HG03039 (cell line): ENCODE measurements around the gene ZNF425.
"Not testable (repeated sequence)": the region's sequence is repeated elsewhere in the genome, so short reads cannot be mapped to it uniquely, and the experiment has no call there.

ENCODE experiments used
- ATAC-seq: cut with Tn5 transposase; IDR thresholded peaks from one replicate; pipeline ENCODE4 v1.9.1; 2021; ENCODE audit warnings: mild to moderate bottlenecking, moderate library complexity; ENCODE audit not compliant: unreplicated experiment

Gene ZNF425

DNA sequence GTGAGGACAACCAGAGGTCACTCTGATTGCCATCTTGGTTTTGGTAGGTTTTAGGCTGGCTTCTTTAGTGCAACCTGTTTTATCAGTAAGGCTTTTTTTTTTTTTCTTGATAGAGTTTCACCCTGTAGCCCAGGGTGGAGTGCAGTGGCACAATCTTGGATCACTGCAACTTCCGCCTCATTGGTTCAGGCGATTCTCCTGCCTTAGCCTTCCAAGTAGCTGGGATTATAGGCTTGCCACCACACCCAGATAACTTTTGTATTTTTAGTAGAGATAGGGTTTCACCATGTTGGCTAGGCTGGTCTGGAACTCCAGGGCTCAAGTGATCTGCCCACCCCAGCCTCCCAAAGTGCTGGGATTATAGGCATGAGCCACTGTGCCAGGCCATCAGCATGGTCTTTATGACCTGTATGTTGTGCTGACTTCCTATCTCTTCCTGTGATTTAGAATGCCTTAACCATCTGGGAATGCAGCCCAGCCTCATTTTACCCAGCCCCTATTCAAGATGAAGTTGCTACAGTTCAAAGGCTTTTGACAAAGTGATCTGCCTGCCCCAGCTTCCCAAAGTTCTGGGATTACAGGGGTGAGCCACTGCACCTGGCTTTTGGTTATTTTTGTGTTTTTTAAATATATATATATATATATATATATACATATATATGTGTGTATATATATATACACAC lies 7.0 kb upstream of the ZNF425 start:
- no peak for ATAC-seq

DNA sequence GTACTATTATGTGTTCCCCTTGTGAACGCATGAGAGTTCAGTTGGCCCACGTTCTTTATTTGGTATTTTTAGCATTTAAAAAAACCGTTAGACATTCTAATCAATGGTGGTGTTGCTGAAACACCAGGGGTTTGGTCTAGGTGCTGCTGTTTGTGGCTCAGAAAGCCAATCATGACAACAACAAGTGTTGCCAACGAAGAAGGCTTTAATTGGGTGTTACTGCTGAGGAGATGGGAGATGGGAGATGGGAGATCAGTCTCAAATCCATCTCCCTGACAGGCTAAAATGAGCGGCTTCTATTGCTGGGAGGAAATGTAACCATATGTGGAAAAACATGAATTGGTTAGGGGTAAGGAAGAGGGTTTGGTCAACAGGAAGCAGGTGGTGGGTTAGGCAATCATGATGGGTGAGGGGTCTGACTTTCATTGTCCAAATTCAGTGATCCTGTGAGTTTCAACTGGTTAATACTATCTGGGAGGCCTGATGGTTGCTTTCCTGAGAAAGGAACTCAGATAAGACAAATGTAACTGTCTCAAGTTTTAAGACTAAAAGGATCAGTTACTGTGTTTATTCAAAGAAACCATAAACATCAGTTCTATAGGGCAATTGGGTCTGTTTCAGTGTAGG lies 4.6 kb upstream of the ZNF425 start:
- no peak for ATAC-seq

DNA sequence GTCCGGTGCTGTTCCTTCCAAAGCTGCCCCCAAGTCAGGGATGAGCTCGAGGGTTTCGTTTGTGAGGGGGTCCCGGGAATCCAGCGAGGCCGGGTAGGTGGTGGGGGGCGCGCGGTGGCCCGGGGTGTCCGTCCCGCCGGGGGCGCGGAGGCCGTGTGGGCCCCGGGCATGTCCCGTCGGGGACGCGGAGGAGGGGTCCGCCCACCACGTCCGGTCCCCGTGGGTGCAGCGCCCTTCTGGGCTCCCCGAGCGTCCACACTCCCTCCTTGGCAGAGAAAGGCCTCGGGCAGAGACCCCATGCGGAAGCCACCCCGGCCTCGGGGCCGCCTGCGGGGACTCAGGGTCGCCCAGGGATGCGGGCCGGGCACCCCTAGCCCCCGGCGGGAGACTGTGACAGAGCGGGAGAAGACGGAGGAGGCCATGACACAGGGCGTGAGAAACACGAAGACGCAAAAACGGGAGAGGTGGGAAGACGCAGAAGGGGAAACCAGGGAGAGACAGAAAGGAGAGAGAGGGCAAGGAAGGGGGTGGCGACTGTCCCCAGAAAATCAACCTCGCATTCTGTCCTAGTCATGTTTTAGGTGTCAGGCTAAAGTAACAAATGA lies 640 bp upstream of the ZNF425 start:
- peak; percentile 39 for ATAC-seq

DNA sequence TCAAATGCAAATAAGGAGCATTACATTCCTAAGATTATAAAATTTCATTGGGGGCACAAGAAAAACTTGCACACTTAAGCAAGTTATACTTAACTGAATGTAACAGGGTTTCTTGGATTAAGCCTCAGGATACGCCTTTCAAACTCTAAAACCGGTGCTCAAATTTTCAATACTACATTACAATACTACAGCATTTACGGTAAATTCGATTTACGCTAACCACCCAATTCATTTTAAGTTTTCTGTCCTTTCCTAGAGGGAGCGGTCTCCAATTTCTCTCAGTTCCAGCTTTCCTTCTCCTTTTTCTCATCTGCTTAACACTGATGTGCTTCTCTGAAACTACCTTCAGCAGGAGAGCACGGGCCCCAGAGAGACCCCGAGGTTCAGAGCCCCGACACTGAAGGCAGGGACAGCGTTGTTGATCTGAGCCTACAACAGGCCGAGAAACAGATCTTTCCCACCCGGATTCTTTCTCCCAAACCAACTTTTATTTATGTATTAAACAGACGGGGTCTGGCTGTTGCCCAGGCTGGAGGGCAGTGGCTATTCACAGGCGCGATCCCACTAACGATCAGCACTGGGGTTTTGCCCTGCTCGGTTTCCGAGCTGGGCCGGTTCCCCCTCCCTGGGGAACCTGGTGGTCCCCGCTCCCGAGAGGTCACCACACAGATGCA lies 798 bp downstream of the ZNF425 start:
- ATAC-seq: no peak

DNA sequence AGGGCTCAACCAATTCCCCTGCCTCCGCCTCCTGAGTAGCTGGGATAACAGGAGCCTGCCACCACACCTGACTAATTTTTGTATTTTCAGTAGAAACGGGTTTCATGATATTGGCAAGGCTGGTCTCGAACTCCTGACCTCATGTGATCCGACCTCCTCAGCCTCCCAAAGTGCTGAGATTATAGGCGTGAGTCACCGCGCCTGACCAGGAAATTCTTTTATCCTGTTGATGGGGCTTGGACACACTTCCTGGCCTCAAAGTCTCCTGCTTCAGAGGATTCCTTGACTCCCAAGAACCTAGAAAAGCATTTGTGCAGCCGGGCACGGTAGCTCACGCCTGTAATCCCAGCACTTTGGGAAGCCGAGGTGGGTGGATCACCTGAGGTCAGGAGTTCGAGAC lies 16.2 kb downstream of the ZNF425 start:
- no peak for ATAC-seq

- no peak for ATAC-seq
Measured at GRCh38 chr7:149104749-149105148, 21.4 kb downstream of the ZNF425 start.

- no peak for ATAC-seq
Measured at GRCh38 chr7:149104214-149104613, 21.9 kb downstream of the ZNF425 start.

- no peak for ATAC-seq
Measured at GRCh38 chr7:149103424-149103823, 22.7 kb downstream of the ZNF425 start.

DNA sequence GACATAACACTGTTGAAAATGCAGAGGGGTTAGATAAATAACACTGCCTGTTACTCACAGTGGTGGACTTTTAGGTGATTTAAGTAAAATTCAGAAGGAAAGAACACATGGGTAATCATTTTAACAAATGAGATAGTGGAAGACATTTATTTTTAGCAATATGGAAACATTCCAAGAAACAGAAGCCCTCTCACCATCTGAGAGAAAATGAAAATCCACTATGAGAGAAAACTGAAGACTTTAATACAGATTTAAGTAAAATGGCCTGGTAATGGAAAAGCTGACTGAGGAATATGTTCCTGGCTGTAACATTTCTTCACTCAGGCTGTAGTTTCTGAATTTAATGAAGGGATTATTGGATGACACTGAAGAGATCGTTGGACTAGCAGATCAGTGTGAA lies 23.5 kb downstream of the ZNF425 start:
- ATAC-seq: no peak

DNA sequence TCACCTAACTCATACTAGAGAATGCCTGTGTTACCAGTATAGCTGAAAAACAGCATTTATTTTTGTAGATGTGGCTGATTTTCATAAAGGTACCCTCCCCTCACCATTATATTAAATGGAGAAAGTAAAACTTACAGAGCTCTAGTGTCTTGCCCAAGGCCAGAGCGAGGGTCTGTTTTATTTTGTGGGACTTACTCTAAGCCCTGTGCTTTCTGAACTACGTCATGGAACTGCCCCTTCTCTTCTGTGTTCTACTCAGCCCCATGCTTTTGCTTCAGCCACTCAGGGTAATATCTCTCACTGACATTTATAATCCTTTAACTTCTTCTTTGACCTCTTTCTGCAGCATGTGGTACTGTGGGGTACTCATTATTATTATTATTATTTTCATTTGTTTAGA lies 25.3 kb downstream of the ZNF425 start:
- no peak for ATAC-seq

- ATAC-seq: no peak
Measured at GRCh38 chr7:149099058-149099457, 27.1 kb downstream of the ZNF425 start.

DNA sequence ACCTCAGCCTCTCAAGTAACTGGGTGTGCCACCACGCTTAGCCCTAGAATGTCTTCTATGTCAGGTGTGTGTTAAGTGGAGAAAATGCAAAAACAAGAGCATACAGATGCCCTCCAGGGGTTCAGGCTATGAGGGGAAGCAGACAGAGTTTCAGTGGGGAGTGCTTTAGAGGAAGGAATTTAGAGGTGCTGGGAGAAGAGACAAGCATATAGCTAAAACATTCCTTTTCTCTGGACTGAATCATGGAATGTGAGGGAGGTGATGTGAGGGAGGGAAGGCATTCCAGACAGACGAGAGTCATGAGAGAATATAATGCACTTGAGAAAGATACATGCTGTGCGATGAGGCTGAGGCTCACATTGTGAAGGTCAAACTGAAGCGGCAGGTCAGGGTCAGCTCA lies 29.0 kb downstream of the ZNF425 start:
- ATAC-seq: no peak

DNA sequence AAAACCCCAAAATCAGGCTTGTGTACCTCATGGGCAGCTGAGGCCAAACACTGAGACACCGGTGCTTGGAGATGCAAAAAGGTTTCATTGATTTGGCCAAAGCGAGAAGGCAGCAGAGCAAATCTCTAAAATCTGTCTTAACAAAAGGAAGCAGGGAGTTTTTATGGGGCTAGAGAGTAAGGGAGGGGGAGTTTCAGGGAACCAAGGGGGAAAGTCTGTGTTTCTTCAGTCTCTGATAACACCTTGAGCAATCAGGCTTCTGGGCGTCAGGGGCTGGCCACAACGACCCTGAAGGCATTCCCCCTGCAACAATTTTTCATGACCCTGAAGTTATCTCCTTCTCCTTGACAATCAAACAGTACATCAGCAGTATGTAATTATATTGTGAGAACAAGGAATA lies 32.9 kb downstream of the ZNF425 start:
- ATAC-seq: no peak

GRCh38 chr7:149092244-149092643 lies 33.9 kb downstream of the ZNF425 start:
- not testable (repeated sequence) for ATAC-seq

GRCh38 chr7:149090397-149091195 lies 35.5 kb downstream of the ZNF425 start, which contains the start of gene ZNF786:
Gene ZNF786 (minus strand): TSS chr7:149090718. CDS start chr7:149090640, 78 bp downstream.
- peak; percentile 90 for ATAC-seq

DNA sequence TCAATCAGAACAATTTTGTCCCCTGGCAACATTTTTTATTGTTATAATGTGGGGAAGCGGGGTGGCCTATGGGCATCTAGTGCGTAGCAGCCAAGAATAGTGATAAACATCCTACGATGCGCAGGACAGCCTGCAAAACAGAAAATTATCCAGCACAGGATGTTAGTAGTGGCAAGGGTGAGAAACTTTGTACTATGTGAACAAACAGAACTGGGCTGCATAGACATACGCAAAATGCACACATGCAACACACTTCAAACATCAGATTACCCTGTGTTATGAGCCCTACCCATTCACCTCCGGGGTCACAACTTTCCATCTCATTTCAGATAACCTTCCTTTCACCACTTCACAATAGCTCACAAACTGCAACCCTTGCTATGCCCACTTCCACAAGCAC lies 38.7 kb downstream of the ZNF425 start:
- ATAC-seq: no peak

- ATAC-seq: no peak
Measured at GRCh38 chr7:149085866-149086265, 40.3 kb downstream of the ZNF425 start.

GRCh38 chr7:149084407-149084806 lies 41.7 kb downstream of the ZNF425 start:
- ATAC-seq: no peak

DNA sequence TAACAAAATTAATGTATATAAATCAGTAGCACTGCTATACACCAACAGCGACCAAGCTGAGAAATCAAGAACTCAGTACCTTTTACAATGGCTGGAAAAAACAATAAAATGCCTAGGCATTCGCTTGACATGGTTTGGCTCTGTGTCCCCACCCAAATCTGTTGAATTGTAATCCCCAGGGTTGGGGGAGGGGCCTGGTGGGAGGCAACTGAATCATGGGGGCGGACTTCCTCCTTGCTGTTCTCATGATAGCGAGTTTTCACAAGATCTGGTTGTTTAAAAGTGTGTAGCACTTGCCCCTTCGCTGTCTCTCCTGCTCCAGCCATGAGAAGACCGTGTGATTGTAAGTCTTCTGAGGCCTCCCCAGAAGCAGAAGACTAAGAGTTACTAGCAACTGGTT lies 44.2 kb downstream of the ZNF425 start:
- no peak for ATAC-seq

DNA sequence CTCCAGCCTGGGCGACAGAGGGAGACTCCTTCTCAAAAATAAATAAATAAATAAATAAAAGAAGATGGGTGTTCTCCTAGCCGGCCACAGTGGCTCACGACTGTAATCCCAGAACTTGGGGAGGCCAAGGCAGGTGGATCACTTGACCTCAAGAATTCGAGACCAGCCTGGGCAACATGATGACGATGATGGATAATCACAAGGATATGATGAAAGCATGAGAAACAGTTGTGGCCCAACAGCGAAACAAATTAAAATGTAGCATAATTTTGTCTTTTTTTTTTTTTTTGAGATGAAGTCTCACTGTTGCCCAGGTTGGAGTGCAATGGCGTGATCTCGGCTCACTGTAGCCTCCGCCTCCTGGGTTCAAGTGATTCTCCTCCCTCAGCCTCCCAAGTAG lies 48.5 kb downstream of the ZNF425 start:
- no peak for ATAC-seq

GRCh38 chr7:149075286-149075685 lies 50.8 kb downstream of the ZNF425 start:
- no peak for ATAC-seq
